Measurements from ENCODE around the gene ENTPD2. TPM values are rescaled to one million over a fixed set of nuclear protein-coding genes. Genes with fewer than 3 reads are reported as not detected.

Gene ENTPD2
- total RNA-seq = 1 to 10 TPM in 8 of 9 donors, under 1 TPM in 1; 0.85 to 2.9 (median 1.2) TPM
- polyA plus RNA-seq = 1 to 10 TPM in 1 of 2 donors, under 1 TPM in 1; 0.50 to 1.2 TPM
- long read RNA-seq, donor 1 = 0 reads
- long read RNA-seq, donor 2 = 0 reads
- long read RNA-seq, donor 3 = 0 reads

GRCh38 chr9:137053944-137054931, at the start of gene ENTPD2:
TSS of gene ENTPD2 (minus strand) at chr9:137054061. CDS start at chr9:137053997, 64 bp downstream.
- no peak for ATAC-seq
- 20 to 53% (median 31%) methylated on average over 31 to 90 of the region's 90 CpGs for WGBS, 4 donors
- Histone ChIP-seq H3K9me3 (no peaks in the 10 kb centered on the region), H3K27ac (peak within 1 kb of the TSS; percentile 49 to 89 (median 81)), H3K27me3 (peaks cover 3 to 54% (median 26%) of the 10 kb centered on the region in 9 donors), H3K4me3 (peak within 1 kb of the TSS; percentile 24 to 55 (median 46)), H3K4me1 (peaks cover 15 to 49% (median 34%) of the 10 kb centered on the region in 12 donors), H3K36me3 (no peaks in the 10 kb centered on the region)
- DNase-seq = no peak
- no peak for TF ChIP-seq CTCF (IDR thresholded peaks at IDR 0.05)
- no peak for TF ChIP-seq POLR2A (IDR thresholded peaks at IDR 0.05)
- intact Hi-C loops (cut with DNase I) = no loop called here

GRCh38 chr9:137103206-137103999, 49.5 kb upstream of the ENTPD2 start:
- 92 to 94% (median 93%) methylated on average over 37 of the region's 37 CpGs for WGBS, 4 donors
- no peaks in the 10 kb centered on the region for H3K9me3 ChIP-seq
- H3K4me1 ChIP-seq = no peaks in the 10 kb centered on the region
- intact Hi-C loops (cut with DNase I) = no loop called here
- no peak overlapping the region for H3K4me3 ChIP-seq
- no peak for TF ChIP-seq CTCF (IDR thresholded peaks at IDR 0.05)
- no peak for TF ChIP-seq POLR2A (IDR thresholded peaks at IDR 0.05)
- peaks cover 0 to 93% (median 91%) of the 10 kb centered on the region in 9 donors for H3K36me3 ChIP-seq
- ATAC-seq (no peak), DNase-seq (no peak)
- no peak overlapping the region for H3K27ac ChIP-seq
- no peaks in the 10 kb centered on the region for H3K27me3 ChIP-seq

DNA sequence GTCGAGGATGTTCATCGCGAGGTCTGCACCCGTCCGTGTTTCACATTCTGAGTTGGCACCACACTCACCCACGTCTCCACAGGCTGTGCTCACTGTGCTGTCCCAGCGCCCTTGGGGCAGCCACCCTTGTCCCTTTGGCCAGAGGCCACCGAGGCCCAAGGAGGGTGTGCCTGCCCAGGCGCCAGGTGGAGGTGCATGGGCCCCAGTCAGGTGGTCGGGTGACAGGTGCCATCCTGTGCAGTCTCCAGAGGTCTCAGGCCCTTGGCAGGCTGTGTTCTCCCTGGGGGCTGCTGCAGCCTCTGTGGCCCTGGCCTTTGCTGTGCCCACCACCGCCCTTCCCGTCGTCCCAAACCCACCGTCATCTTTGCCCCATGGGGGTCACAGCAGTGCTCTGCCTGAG, 45.4 kb upstream of the ENTPD2 start:
- no peak for TF ChIP-seq CTCF (IDR thresholded peaks at IDR 0.05)
- no peak for TF ChIP-seq POLR2A (IDR thresholded peaks at IDR 0.05)
- Histone ChIP-seq H3K4me1 (no peaks in the 10 kb centered on the region), H3K27me3 (no peaks in the 10 kb centered on the region), H3K9me3 (no peaks in the 10 kb centered on the region), H3K4me3 (no peak overlapping the region), H3K27ac (no peak overlapping the region), H3K36me3 (peaks cover 0 to 90% (median 77%) of the 10 kb centered on the region in 9 donors)
- WGBS, 4 donors = 88 to 95% (median 93%) methylated on average over 13 to 14 of the region's 14 CpGs
- intact Hi-C loops (cut with DNase I) = no loop called here
- ATAC-seq (peak in 3 of 4 donors; percentile 12 to 19 (median 16)), DNase-seq (no peak)
